ENCODE data around the gene PRH2.

PRH2 gene

DNA sequence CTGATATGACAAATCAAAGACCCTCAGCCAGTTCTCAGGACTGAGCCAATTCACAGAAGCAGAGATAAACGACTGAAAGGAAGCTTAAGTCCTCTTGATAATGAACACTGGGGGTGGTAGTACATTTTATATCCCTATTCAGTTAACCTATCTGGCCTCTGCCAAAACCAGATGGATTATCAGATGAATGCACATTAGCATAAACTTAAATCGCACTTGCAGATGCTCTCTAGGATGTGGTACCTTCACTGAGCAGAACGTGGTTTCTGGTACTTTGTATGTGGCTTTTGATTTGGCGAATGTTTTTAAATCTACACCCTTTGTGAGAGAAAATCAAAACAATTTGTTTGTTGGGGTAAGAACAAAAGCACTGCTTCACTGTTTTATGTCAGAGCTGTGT, 31.2 kb downstream of the PRH2 start:
- DNase-seq, result no peak

DNA sequence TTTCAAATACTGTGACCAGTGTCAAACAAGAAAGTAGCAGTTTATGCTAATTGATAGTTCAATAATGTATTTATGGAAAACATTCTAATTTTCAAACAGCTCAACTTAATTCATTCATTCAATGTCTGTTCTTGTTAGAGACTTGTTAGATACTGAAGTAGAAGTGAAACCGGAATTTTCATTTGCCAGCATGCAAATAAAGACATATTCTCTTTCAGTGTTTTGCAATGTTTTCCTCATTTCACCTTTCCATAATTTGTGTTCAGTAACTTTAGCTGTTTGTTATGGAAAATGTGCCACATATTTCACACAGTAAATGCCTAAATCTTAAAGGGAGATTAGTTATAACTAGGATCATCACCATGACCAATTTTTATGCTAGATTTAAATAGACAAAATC, 36.4 kb downstream of the PRH2 start:
- DNase-seq, result no peak

DNA sequence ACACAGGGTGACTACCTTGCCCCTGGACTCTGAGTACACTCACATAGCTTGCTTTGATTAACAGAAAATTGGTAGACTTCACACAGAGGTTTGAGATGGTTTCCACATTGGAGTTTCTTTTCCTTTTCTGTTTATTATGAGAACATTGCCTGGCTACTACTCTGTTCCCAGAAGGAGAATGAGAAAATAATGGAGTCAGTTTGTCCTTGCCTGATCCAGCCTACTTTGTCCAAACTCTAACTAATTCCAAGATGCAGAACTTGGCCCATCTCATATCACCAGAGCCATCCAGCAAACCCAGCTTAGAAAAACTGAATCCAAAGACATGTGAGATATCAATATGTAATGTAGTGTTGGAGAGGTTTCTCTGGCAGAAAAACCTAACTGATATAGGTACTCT, 37.3 kb downstream of the PRH2 start:
- no peak for DNase-seq

DNA sequence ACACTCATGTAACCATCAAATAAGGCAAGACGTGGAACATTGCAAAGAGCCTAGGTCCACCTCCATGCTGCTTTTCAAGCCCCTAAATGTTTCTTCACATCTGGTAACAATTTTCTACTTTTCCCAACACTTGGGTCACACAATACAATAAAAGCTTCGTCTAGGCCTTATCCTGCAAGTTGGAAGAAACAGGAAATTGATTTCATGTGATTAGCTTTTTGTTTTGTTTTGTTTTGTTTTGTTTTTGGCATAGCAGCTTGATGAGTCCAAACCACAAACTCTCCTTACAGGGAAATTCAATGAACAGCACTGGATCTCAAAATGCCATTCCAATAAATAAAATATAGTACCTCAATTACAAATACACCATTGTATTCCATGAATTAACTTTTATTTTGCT, 38.4 kb downstream of the PRH2 start:
- no peak for DNase-seq

DNA sequence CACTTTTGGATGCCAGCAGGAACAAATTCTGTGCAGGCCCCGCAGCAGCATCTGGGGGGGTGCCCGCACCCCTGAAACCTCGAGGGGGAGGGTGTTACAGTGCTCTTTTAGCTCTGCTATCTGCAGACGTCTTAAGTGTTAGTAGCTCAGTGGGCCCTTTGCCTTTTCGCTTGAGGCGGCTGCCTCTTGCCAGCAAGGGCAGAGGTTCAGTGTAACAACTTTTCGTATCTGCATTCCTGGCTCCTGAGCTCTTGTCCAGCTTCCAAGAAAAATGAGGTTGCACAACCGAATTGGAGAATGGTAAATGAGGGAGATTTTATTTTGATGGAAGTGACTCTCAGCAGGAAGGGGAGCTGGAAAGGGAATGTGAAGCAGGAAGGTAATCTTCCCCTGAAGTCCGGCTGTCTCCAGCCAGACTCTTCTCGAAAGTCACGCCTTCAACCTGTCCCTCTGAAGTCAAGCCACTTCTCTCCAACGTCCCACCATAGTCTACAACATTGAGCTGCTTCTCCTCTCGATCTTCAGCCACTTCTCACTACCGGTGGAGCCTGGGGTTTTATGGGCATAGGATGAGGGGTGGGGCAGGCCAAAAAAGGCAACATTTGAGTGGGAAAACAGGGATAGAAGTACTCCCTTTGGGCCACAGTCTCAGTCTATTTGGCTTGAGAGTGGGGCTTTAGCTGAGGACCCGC, 39.9 kb downstream of the PRH2 start:
- DNase-seq, result no peak

DNA sequence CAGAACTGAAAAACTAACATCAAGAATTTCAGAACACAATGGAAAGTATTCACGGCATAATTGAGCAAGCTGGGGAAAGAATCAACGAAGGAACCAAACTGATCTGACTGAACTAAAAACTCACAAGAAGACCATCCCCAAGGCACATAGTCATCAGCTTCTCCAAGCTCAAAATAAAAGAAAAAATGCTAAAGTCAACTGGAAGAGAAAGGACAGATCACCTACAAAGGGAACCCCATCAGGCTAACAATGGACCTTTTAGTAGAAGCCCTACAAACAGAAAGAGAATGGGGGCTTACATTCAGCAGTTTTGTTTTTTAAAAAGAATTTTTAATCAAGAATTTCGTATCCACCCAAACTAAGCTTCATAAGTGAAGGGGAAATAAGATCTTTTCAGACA, 45.9 kb downstream of the PRH2 start:
- DNase-seq, result no peak

DNA sequence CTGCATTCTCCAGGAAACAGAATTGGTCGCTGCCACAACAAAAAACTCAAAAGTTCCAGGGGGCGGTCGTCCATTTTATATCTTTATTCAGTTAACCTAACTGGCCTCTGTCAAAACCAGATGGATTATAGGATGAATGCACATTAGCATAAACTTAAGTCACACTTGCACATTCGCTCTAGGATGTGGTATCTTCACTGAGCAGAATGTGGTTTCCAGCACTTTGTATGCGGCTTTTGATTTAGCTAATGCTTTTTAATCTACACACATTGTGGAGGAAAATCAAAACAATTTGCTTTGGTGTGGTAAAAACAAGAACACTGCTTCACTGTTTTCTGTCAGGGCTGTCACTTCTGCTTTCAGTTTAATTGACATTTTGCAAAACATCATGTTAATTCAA, 53.2 kb downstream of the PRH2 start:
- DNase-seq, result no peak

All from anterior cingulate cortex (tissue), 58 donors.